Prostate gland (tissue), 2 donors: ENCODE data around the gene BTF3. TPM values are rescaled to one million over a fixed set of nuclear protein-coding genes. Genes with fewer than 3 reads are reported as not detected.
"Not testable (repeated sequence)": the region's sequence is repeated elsewhere in the genome, so short reads cannot be mapped to it uniquely, and the experiment has no call there.

Experiments
- DNase-seq: peaks from one replicate; pipeline ENCODE4 v3.0.0-alpha.2; 2019; ENCODE audit warnings: low spot score
- H3K27ac ChIP-seq, 2 donors: fragments of 200-600 bp; sonication (generic); 2 replicates each; pipeline ENCODE4 v1.5.1; 2017 to 2019
- H3K27me3 ChIP-seq: fragments of 200-600 bp; sonication (generic); replicated peaks from 2 replicates; pipeline ENCODE4 v1.5.1; 2019; ENCODE audit not compliant: insufficient read depth
- H3K36me3 ChIP-seq, 2 donors: fragments of 200-600 bp; sonication (generic); 1 replicate in 1 of 2; 2 replicates in 1 of 2; pipeline versions ENCODE4 v1.5.1 to v1.8.1; 2017 to 2019
- H3K4me1 ChIP-seq: fragments of 200-600 bp; sonication (generic); replicated peaks from 2 replicates; pipeline ENCODE4 v1.5.1; 2019
- H3K4me3 ChIP-seq, 2 donors: fragments of 200-600 bp; sonication (generic); 2 replicates each; pipeline ENCODE4 v1.5.1; 2017 to 2019
- H3K9me3 ChIP-seq: fragments of 200-600 bp; sonication (generic); 2 replicates; pipeline ENCODE4 v1.5.1; 2017
- POLR2A ChIP-seq: fragments of 450-650 bp; IDR thresholded peaks from one replicate; pipeline ENCODE4 v1.6.1; 2016; ENCODE audit warnings: antibody characterized with exemption, mild to moderate bottlenecking
- POLR2AphosphoS5 ChIP-seq: sonication (generic); formaldehyde crosslinking; IDR thresholded peaks from one replicate; pipeline ENCODE4 v1.6.1; 2017; ENCODE audit warnings: antibody characterized with exemption
- WGBS: methylation state at CpG from one replicate; pipeline ENCODE4 v1.1.5; 2018; 5-methylcytosine and 5-hydroxymethylcytosine counted together
- intact Hi-C: fragments of 100-400 bp; cut with DNase I; formaldehyde crosslinking; loops from one replicate; pipeline ENCODE4 v1.14.2; 2022
- total RNA-seq, 2 donors: library from RNA; depleted of rRNA; stranded (reverse); fragments of >200 nt; gene quantifications; one replicate each; pipeline ENCODE4 v1.1.0, GENCODE V29; 2016
- TF ChIP-seq, protein P1 (sequence below), 4 experiments: fragments of 200-600 bp in 2 of 4; fragments of 450-650 bp in 2 of 4; sonication (generic) in 2 of 4; IDR thresholded peaks; 1 replicate in 3 of 4; 2 replicates in 1 of 4; pipeline ENCODE4 v1.5.1; 2016 to 2019; ENCODE audit warnings: antibody characterized with exemption in 4 of 4, mild to moderate bottlenecking in 2 of 4, moderate library complexity in 2 of 4

BTF3 gene
- total RNA-seq, 2 donors from 2014 or later, result 363 to 598 TPM

- no peak overlapping the region for H3K4me3 ChIP-seq
- intact Hi-C loops, result no loop called here
- WGBS, result 88% methylated on average over 1 of the region's 1 CpG
- H3K27me3 ChIP-seq, result no peaks in the 10 kb centered on the region
- no peak overlapping the region for H3K27ac ChIP-seq
- no peaks in the 10 kb centered on the region for H3K9me3 ChIP-seq
- TF ChIP-seq, protein P1, sequence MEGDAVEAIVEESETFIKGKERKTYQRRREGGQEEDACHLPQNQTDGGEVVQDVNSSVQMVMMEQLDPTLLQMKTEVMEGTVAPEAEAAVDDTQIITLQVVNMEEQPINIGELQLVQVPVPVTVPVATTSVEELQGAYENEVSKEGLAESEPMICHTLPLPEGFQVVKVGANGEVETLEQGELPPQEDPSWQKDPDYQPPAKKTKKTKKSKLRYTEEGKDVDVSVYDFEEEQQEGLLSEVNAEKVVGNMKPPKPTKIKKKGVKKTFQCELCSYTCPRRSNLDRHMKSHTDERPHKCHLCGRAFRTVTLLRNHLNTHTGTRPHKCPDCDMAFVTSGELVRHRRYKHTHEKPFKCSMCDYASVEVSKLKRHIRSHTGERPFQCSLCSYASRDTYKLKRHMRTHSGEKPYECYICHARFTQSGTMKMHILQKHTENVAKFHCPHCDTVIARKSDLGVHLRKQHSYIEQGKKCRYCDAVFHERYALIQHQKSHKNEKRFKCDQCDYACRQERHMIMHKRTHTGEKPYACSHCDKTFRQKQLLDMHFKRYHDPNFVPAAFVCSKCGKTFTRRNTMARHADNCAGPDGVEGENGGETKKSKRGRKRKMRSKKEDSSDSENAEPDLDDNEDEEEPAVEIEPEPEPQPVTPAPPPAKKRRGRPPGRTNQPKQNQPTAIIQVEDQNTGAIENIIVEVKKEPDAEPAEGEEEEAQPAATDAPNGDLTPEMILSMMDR (IDR thresholded peaks at IDR 0.05), result no peak
- TF ChIP-seq POLR2A, result no peak
- no peak for TF ChIP-seq POLR2AphosphoS5
- no peaks in the 10 kb centered on the region for H3K36me3 ChIP-seq
- no peaks in the 10 kb centered on the region for H3K4me1 ChIP-seq
- no peak for DNase-seq
Measured at GRCh38 chr5:73460133-73460532, 38.1 kb upstream of the BTF3 start.

DNA sequence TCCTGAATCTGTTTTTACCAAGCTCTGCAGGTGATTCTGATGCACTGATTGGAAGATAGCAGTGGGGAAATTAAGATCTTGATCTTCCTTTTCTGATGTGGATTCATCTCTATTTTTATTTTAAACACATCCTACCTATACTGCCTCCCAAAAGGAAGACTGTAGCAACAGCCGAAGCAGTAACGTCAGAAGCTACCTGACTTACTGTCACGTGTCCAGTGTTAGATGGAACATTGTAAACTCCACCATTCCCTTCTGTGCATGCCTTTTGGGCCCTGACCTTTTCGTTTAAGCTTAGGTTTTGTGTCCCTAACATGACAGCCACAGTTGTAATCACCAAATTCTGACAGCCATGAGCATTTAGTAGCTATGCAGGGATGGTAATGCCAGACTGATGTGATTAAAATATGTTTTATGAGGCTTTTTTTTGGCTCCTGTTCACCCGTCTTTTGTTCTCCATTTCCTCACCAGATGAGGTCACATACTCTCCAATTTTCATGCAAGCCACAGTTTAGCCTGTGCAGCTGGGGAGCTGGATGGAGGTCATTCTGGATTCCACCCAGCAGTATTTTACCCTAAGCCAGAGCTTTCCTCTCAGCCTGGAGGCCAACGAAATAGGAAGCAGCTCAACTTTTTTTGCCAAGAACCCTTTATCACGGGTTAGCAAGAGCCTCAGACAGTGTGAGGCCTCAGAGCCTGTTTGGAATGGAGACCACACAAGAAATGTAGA is 34.1 kb upstream of the BTF3 start:
- DNase-seq, result no peak
- Histone ChIP-seq H3K4me3 (no peak overlapping the region), H3K9me3 (no peaks in the 10 kb centered on the region), H3K27me3 (no peaks in the 10 kb centered on the region), H3K36me3 (no peaks in the 10 kb centered on the region), H3K27ac (no peak overlapping the region), H3K4me1 (no peaks in the 10 kb centered on the region)
- TF ChIP-seq POLR2AphosphoS5 (no peak), POLR2A (no peak)
- TF ChIP-seq, protein P1 (IDR thresholded peaks at IDR 0.05), result no peak
- intact Hi-C loops, result no loop called here
- WGBS, result 35% methylated on average over 7 of the region's 7 CpGs

GRCh38 chr5:73468638-73469037 is 29.6 kb upstream of the BTF3 start:
- intact Hi-C loops, DNase-seq, H3K27me3 ChIP-seq, H3K27ac ChIP-seq, H3K9me3 ChIP-seq, H3K4me1 ChIP-seq, H3K4me3 ChIP-seq, H3K36me3 ChIP-seq: not testable (repeated sequence)
- WGBS, result 81% methylated on average over 3 of the region's 3 CpGs

- no peak for DNase-seq
- Histone ChIP-seq H3K36me3 (no peaks in the 10 kb centered on the region), H3K4me1 (no peaks in the 10 kb centered on the region), H3K27ac (no peak overlapping the region), H3K4me3 (no peak overlapping the region), H3K27me3 (no peaks in the 10 kb centered on the region), H3K9me3 (no peaks in the 10 kb centered on the region)
- WGBS, result 96% methylated on average over 8 of the region's 8 CpGs
- intact Hi-C loops, result no loop called here
- TF ChIP-seq, protein P1 (IDR thresholded peaks at IDR 0.05), result no peak
- TF ChIP-seq POLR2AphosphoS5, result no peak
- TF ChIP-seq POLR2A, result no peak
Measured at GRCh38 chr5:73469878-73470277, 28.4 kb upstream of the BTF3 start.

- no peak for TF ChIP-seq POLR2AphosphoS5
- TF ChIP-seq, protein P1 (IDR thresholded peaks at IDR 0.05), result no peak
- no peak for TF ChIP-seq POLR2A
- no peaks in the 10 kb centered on the region for H3K27me3 ChIP-seq
- no peak overlapping the region for H3K27ac ChIP-seq
- no peaks in the 10 kb centered on the region for H3K36me3 ChIP-seq
- no peaks in the 10 kb centered on the region for H3K9me3 ChIP-seq
- DNase-seq, result no peak
- H3K4me1 ChIP-seq, result no peaks in the 10 kb centered on the region
- no peak overlapping the region for H3K4me3 ChIP-seq
- intact Hi-C loops, result no loop called here
Measured at GRCh38 chr5:73471654-73472053, 26.6 kb upstream of the BTF3 start.
